ENCODE data around the gene AGFG2. TPM values are rescaled to one million over a fixed set of nuclear protein-coding genes. Genes with fewer than 3 reads are reported as not detected.
A peak's percentile ranks its signal among the peaks of the same experiment; 100 is the strongest.

The AGFG2 gene
- total and polyA plus RNA-seq, 10 of the 15 experiments (the other 5 are each of a cell fraction or from before 2014, with no cell fraction given) = 0.90 to 71.5 (median 25.4) TPM

DNA sequence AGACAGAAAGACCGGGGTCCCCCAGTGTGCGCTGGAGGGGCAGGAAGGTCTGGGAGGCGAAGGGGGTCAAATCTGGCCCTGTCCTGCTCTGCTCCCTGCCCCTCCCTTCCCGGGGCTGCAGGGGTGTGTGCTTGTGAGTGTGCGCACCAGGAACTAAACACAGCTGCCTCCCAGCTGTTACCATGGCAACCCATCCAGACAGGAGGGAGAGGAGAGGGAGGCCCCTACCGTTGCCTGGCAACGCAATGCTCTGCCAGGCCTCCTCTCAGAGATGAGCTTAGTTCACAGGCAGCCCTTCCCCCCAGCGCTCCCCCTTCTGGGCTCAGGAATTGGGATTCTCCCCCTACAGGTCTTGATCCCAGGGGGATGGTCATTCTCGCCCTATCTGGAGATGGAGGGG, 49.2 kb upstream of the AGFG2 start:
- peak; percentile 74 for ATAC-seq
- RAD21 ChIA-PET (ENCODE audit: unreplicated experiment) = no interaction called here
- peak; percentile 89 for FAIRE-seq

DNA sequence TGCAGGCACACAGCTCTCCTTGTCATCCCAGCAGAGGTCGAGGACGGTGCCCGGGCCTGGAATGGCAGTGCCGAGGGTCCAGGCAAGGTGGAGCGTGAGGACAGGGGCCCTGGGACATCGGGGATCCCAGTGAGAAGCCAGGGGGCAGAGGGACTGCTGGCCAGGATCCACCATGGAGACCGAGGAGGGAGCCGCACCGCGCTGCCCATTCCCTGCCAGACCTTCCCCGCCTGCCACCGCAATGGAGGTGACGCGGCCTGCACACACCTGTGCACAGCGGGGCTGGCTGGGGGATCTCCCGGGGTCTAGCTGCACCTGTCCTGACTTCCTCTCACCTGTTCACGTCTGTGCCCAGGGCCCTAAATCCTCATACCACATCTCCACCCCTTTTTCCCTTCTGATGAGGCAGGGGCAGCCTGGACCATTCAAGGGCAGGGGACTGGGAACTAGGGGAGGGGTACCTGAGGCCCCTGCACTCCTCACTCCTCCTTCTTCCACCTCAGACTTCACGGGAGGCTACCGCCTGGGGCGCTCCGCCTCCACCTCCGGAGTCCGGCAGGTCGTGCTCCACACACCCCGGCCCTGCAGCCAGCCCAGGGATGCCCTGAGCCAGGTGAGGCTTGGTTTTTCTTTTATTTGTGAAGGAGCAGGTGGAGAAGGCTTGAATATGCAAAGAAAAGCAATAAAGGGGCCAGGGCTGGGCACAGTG, 48.4 kb upstream of the AGFG2 start:
- Histone ChIP-seq H3K27ac (ENCODE audit: control insufficient read depth, insufficient read depth) (no peak overlapping the region), H4K20me1 (ENCODE audit: control insufficient read depth, insufficient read depth) (no peaks in the 10 kb centered on the region), H3K27me3 (replicated peaks in 1 of 2; ENCODE audit: control insufficient read depth in 2 of 2, insufficient read depth in 2 of 2, low read length in 1 of 2) (no peaks in the 10 kb centered on the region), H3K79me2 (ENCODE audit: control insufficient read depth, insufficient read depth, low read length) (no peaks in the 10 kb centered on the region), H3K4me3 (no peak overlapping the region), H3K9ac (ENCODE audit: control insufficient read depth, insufficient read depth, low read length) (no peak overlapping the region), H2AFZ (ENCODE audit: control insufficient read depth, low read depth, low read length) (no peak overlapping the region), H3K9me3 (replicated peaks; ENCODE audit: control insufficient read depth, insufficient read depth, low read length) (no peaks in the 10 kb centered on the region), H3K4me1 (ENCODE audit: control insufficient read depth, insufficient read depth, low read length) (0 out of 2 replicates have a peak, but pooled peaks cover 4% of the 10 kb centered on the region), H3K4me2 (ENCODE audit: control insufficient read depth, insufficient read depth) (no peak overlapping the region), H3K36me3 (ENCODE audit: control insufficient read depth in 2 of 2, insufficient read depth in 2 of 2, low read length in 1 of 2) (no peaks in the 10 kb centered on the region)
- intact Hi-C loops (cut with micrococcal nuclease; ENCODE audit: unreplicated experiment) (no loop called here), in situ Hi-C loops (cut with MboI) (no loop called here)
- TF ChIP-seq DPF2 (IDR thresholded peaks at IDR 0.05) (no peak), MYC (IDR thresholded peaks at IDR 0.05; ENCODE audit: insufficient read depth, insufficient read length, insufficient replicate concordance, low read length, severe bottlenecking) (no peak), TBL1XR1 (IDR thresholded peaks at IDR 0.05; ENCODE audit: low read depth, low read length) (no peak), JUNB (IDR thresholded peaks at IDR 0.05) (no peak), RCOR1 (conservative IDR thresholded peaks at IDR 0.05; ENCODE audit: low read depth, low read length) (no peak), TCF3 (IDR thresholded peaks at IDR 0.05; ENCODE audit: borderline replicate concordance, insufficient read depth, low read depth, low read length) (no peak), SUZ12 (IDR thresholded peaks at IDR 0.05; ENCODE audit: unreplicated experiment) (no peak), BHLHE40 (IDR thresholded peaks at IDR 0.05; ENCODE audit: borderline replicate concordance in 1 of 2, low read depth in 2 of 2, low read length in 1 of 2) (no peak), CREB1 (IDR thresholded peaks at IDR 0.05; ENCODE audit: low read depth) (no peak)
- TF ChIP-seq, protein P1, sequence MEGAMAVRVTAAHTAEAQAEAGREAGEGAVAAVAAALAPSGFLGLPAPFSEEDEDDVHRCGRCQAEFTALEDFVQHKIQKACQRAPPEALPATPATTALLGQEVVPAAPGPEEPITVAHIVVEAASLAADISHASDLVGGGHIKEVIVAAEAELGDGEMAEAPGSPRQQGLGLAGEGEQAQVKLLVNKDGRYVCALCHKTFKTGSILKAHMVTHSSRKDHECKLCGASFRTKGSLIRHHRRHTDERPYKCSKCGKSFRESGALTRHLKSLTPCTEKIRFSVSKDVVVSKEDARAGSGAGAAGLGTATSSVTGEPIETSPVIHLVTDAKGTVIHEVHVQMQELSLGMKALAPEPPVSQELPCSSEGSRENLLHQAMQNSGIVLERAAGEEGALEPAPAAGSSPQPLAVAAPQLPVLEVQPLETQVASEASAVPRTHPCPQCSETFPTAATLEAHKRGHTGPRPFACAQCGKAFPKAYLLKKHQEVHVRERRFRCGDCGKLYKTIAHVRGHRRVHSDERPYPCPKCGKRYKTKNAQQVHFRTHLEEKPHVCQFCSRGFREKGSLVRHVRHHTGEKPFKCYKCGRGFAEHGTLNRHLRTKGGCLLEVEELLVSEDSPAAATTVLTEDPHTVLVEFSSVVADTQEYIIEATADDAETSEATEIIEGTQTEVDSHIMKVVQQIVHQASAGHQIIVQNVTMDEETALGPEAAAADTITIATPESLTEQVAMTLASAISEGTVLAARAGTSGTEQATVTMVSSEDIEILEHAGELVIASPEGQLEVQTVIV (IDR thresholded peaks at IDR 0.05; ENCODE audit: borderline replicate concordance, partially characterized antibody) = no peak
- POLR2A ChIA-PET = interaction anchor here (0.9 kb wide), 1 partner anchor 96 kb away, joined by 3 read pairs; the partner anchor contains the start of genes FBXO24 and LRCH4
- BruUV-seq (replicated peaks) = no TSS peak
- SMC1A ChIA-PET (ENCODE audit: uncharacterized antibody, unreplicated experiment) = no interaction called here
- ATAC-seq = no peak
- 63% methylated on average over 22 of the region's 25 CpGs for WGBS (ENCODE audit: insufficient coverage, insufficient replicate concordance, low lambda C conversion rate, missing lambda C conversion rate)
- CTCF ChIA-PET = interaction anchor here (1.0 kb wide), 1 partner anchor 69 kb away, joined by 4 read pairs; no protein-coding TSS in a partner anchor
- no peak for DNase-seq (ENCODE audit: low read depth, low spot score)
- RAD21 ChIA-PET (ENCODE audit: unreplicated experiment) = no interaction called here
- no peak for FAIRE-seq

More for the DNA sequence above, 49.2 kb upstream of the AGFG2 start:
- ChIA-PET POLR2A (interaction anchor here (0.9 kb wide), 1 partner anchor 96 kb away, joined by 3 read pairs; the partner anchor contains the start of genes FBXO24 and LRCH4), CTCF (interaction anchor here (1.0 kb wide), 1 partner anchor 70 kb away, joined by 4 read pairs; no protein-coding TSS in a partner anchor), SMC1A (ENCODE audit: uncharacterized antibody, unreplicated experiment) (no interaction called here)
- intact Hi-C loops (cut with micrococcal nuclease; ENCODE audit: unreplicated experiment) = no loop called here
- WGBS (ENCODE audit: insufficient coverage, insufficient replicate concordance, low lambda C conversion rate, missing lambda C conversion rate) = 17% methylated on average over 7 of the region's 9 CpGs
- Histone ChIP-seq H3K4me3 (no peak overlapping the region), H3K36me3 (ENCODE audit: control insufficient read depth in 2 of 2, insufficient read depth in 2 of 2, low read length in 1 of 2) (no peaks in the 10 kb centered on the region), H2AFZ (ENCODE audit: control insufficient read depth, low read depth, low read length) (no peak overlapping the region), H3K79me2 (ENCODE audit: control insufficient read depth, insufficient read depth, low read length) (no peaks in the 10 kb centered on the region), H3K27me3 (replicated peaks in 1 of 2; ENCODE audit: control insufficient read depth in 2 of 2, insufficient read depth in 2 of 2, low read length in 1 of 2) (no peaks in the 10 kb centered on the region), H3K9me3 (replicated peaks; ENCODE audit: control insufficient read depth, insufficient read depth, low read length) (no peaks in the 10 kb centered on the region), H3K4me1 (ENCODE audit: control insufficient read depth, insufficient read depth, low read length) (0 out of 2 replicates have a peak, but pooled peaks cover 4% of the 10 kb centered on the region), H4K20me1 (ENCODE audit: control insufficient read depth, insufficient read depth) (no peaks in the 10 kb centered on the region), H3K4me2 (ENCODE audit: control insufficient read depth, insufficient read depth) (no peak overlapping the region), H3K27ac (ENCODE audit: control insufficient read depth, insufficient read depth) (no peak overlapping the region), H3K9ac (ENCODE audit: control insufficient read depth, insufficient read depth, low read length) (no peak overlapping the region)
- TF ChIP-seq KAT2A (conservative IDR thresholded peaks at IDR 0.05; ENCODE audit: control insufficient read depth, low read depth, low read length) = no peak
- TF ChIP-seq BMI1 (IDR thresholded peaks at IDR 0.05; ENCODE audit: borderline replicate concordance) = peak; percentile 97
- TF ChIP-seq RFX5 (IDR thresholded peaks at IDR 0.05; ENCODE audit: low read depth, low read length) = 0 out of 2 replicates have a peak, but pooled peaks have one; percentile 39
- no peak for TF ChIP-seq STAT3 (IDR thresholded peaks at IDR 0.05; ENCODE audit: low read depth, low read length)
- TF ChIP-seq POU2F2 (IDR thresholded peaks at IDR 0.05; ENCODE audit: borderline replicate concordance, low read depth, low read length) = no peak
- no peak for TF ChIP-seq MTA2 (IDR thresholded peaks at IDR 0.05; ENCODE audit: low read depth)
- TF ChIP-seq SIX5 (IDR thresholded peaks at IDR 0.05; ENCODE audit: low read depth, low read length, severe bottlenecking) = no peak
- TF ChIP-seq ZNF207 (IDR thresholded peaks at IDR 0.05; ENCODE audit: borderline replicate concordance) = no peak
- TF ChIP-seq PAX5 (IDR thresholded peaks at IDR 0.05; ENCODE audit: borderline replicate concordance, low read depth, low read length) = no peak
- TF ChIP-seq ZNF217 (IDR thresholded peaks at IDR 0.05) = no peak
- no TSS peak for BruUV-seq (replicated peaks)
- in situ Hi-C loops (cut with MboI) = no loop called here
- no peak for DNase-seq (ENCODE audit: low read depth, low spot score)

Data from GM12878 (cell line).